H1 (cell line): ENCODE data around the gene B3GAT2. TPM values are rescaled to one million over a fixed set of nuclear protein-coding genes. Genes with fewer than 3 reads are reported as not detected.

Source experiments
- CTCF ChIA-PET: fragments of 300-600 bp; sonication (Branson Sonifier 250); formaldehyde crosslinking; loops from one replicate; lab custom pipeline; 2021; ENCODE audit not compliant: partially characterized antibody; lab: Charles Lee
- POLR2A ChIA-PET: fragments of 300-600 bp; sonication (Branson Sonifier 250); formaldehyde crosslinking; loops from one replicate; lab custom pipeline; 2021; ENCODE audit warnings: inconsistent platforms; ENCODE audit not compliant: partially characterized antibody; lab: Charles Lee
- DNase-seq, 2 experiments: peaks; one replicate each; pipeline versions ENCODE4 v3.0.0 to v3.0.0-alpha.2; 2010 to 2022; ENCODE audit warnings: low spot score in 2 of 2, low read depth in 1 of 2, mixed read lengths in 1 of 2
- FAIRE-seq: peaks from 2 replicates; lab custom pipeline; 2011; peaks lifted over from hg19 to GRCh38; lab: Jason Lieb, UNC
- H2AFZ ChIP-seq: 2 replicates; pipeline ENCODE4 v1.8.1; 2012; ENCODE audit warnings: low read length, inconsistent platforms
- H2AK5ac ChIP-seq: 2 replicates; pipeline ENCODE4 v1.6.1; 2013; ENCODE audit warnings: low read depth, low read length
- H2BK120ac ChIP-seq: replicated peaks from 2 replicates; pipeline ENCODE3; 2013; ENCODE audit warnings: low read depth, low read length, inconsistent platforms
- H2BK12ac ChIP-seq: 2 replicates; pipeline ENCODE4 v1.6.1; 2013; ENCODE audit warnings: low read depth, low read length
- H2BK15ac ChIP-seq: 2 replicates; pipeline ENCODE4 v1.6.1; 2013; ENCODE audit warnings: low read length
- H2BK20ac ChIP-seq: 2 replicates; pipeline ENCODE4 v1.6.1; 2013; ENCODE audit warnings: low read length
- H2BK5ac ChIP-seq: 2 replicates; pipeline ENCODE4 v1.6.1; 2013; ENCODE audit warnings: low read depth, low read length
- H3K14ac ChIP-seq: 2 replicates; pipeline ENCODE4 v1.6.1; 2013; ENCODE audit warnings: inconsistent platforms; ENCODE audit not compliant: insufficient read length
- H3K18ac ChIP-seq: 2 replicates; pipeline ENCODE4 v1.6.1; 2013; ENCODE audit warnings: low read length; ENCODE audit errors: extremely low read depth
- H3K23ac ChIP-seq: 2 replicates; pipeline ENCODE4 v1.6.1; 2013; ENCODE audit warnings: inconsistent platforms; ENCODE audit not compliant: insufficient read length
- H3K23me2 ChIP-seq: 2 replicates; pipeline ENCODE4 v1.6.1; 2013; ENCODE audit warnings: low read depth, low read length
- H3K27ac ChIP-seq: 2 replicates; pipeline ENCODE4 v1.6.1; 2011; ENCODE audit warnings: low read depth, low read length, inconsistent platforms
- H3K27me3 ChIP-seq, 4 experiments: replicated peaks in 1 of 4; 1 replicate in 1 of 4; 2 replicates in 3 of 4; pipeline versions ENCODE4 v1.6.1 to v1.8.1; 2011 to 2013; ENCODE audit warnings: low read length in 3 of 4, mild to moderate bottlenecking in 3 of 4, inconsistent platforms in 2 of 4, mixed read lengths in 2 of 4, moderate library complexity in 1 of 4; ENCODE audit not compliant: control insufficient read depth in 3 of 4, insufficient read depth in 3 of 4; ENCODE audit errors: extremely low read depth in 1 of 4
- H3K36me3 ChIP-seq, 4 experiments: 2 replicates each; pipeline versions ENCODE4 v1.6.1 to v1.8.1; 2011 to 2013; ENCODE audit warnings: mild to moderate bottlenecking in 4 of 4, low read length in 3 of 4, moderate library complexity in 2 of 4, control low read depth in 1 of 4, inconsistent platforms in 1 of 4; ENCODE audit not compliant: insufficient read depth in 4 of 4, control insufficient read depth in 2 of 4
- H3K4ac ChIP-seq: replicated peaks from 2 replicates; pipeline ENCODE3; 2013; ENCODE audit warnings: low read length, low read depth, mixed read lengths, inconsistent platforms; ENCODE audit not compliant: insufficient read length
- H3K4me1 ChIP-seq, 4 experiments: replicated peaks in 1 of 4; 1 replicate in 1 of 4; 2 replicates in 3 of 4; pipeline versions ENCODE4 v1.6.1 to v1.8.1; 2011 to 2013; ENCODE audit warnings: low read length in 3 of 4, inconsistent platforms in 2 of 4, mixed read lengths in 1 of 4; ENCODE audit not compliant: insufficient read depth in 4 of 4, control insufficient read depth in 3 of 4
- H3K4me2 ChIP-seq, 2 experiments: 2 replicates each; pipeline versions ENCODE4 v1.6.1 to v1.8.1; 2011 to 2013; ENCODE audit warnings: low read depth in 2 of 2, low read length in 2 of 2, control low read depth in 1 of 2, inconsistent platforms in 1 of 2, mild to moderate bottlenecking in 1 of 2; ENCODE audit not compliant: insufficient read depth in 1 of 2
- H3K4me3 ChIP-seq, 4 experiments: fragments of 200-600, 300-600 bp in 1 of 4; sonication (generic), shearing (Covaris generic), sonication (Bioruptor Twin) in 1 of 4; 2 replicates each; pipeline versions ENCODE4 v1.5.1 to v1.8.1; 2011 to 2016; ENCODE audit warnings: low read length in 4 of 4, low read depth in 3 of 4, control low read depth in 2 of 4, inconsistent platforms in 2 of 4, mild to moderate bottlenecking in 2 of 4, mixed read lengths in 1 of 4, moderate library complexity in 1 of 4; ENCODE audit not compliant: insufficient read depth in 2 of 4; ENCODE audit errors: extremely low read depth in 1 of 4
- H3K56ac ChIP-seq: replicated peaks from 2 replicates; pipeline ENCODE3; 2013; ENCODE audit warnings: low read depth, mild to moderate bottlenecking, mixed read lengths, low read length, inconsistent platforms; ENCODE audit not compliant: insufficient read length
- H3K79me1 ChIP-seq: 2 replicates; pipeline ENCODE4 v1.6.1; 2013; ENCODE audit warnings: low read depth, low read length, control low read depth
- H3K79me2 ChIP-seq, 2 experiments: 2 replicates each; pipeline versions ENCODE4 v1.6.1 to v1.8.1; 2012 to 2013; ENCODE audit warnings: low read length in 2 of 2, mild to moderate bottlenecking in 2 of 2, inconsistent platforms in 1 of 2; ENCODE audit not compliant: insufficient read depth in 2 of 2, control insufficient read depth in 1 of 2
- H3K9ac ChIP-seq, 4 experiments: replicated peaks in 1 of 4; 1 replicate in 1 of 4; 2 replicates in 3 of 4; pipeline versions ENCODE4 v1.6.1 to v1.8.1; 2011 to 2013; ENCODE audit warnings: low read depth in 3 of 4, low read length in 3 of 4, control low read depth in 2 of 4, mild to moderate bottlenecking in 2 of 4, moderate library complexity in 2 of 4, inconsistent platforms in 1 of 4; ENCODE audit errors: extremely low read depth in 1 of 4
- H3K9me3 ChIP-seq, 2 experiments: 2 replicates each; pipeline versions ENCODE4 v1.6.1 to v1.8.1; 2012 to 2013; ENCODE audit warnings: mild to moderate bottlenecking in 2 of 2, moderate library complexity in 2 of 2, control low read depth in 1 of 2, inconsistent platforms in 1 of 2, low read depth in 1 of 2, low read length in 1 of 2, mixed read lengths in 1 of 2; ENCODE audit not compliant: insufficient read depth in 2 of 2
- H4K20me1 ChIP-seq, 2 experiments: replicated peaks in 1 of 2; 2 replicates each; pipeline versions ENCODE3 to v1.8.1; 2011 to 2013; ENCODE audit warnings: inconsistent platforms in 2 of 2, low read length in 2 of 2, mild to moderate bottlenecking in 1 of 2; ENCODE audit not compliant: insufficient read depth in 2 of 2, control insufficient read depth in 1 of 2
- H4K5ac ChIP-seq: 2 replicates; pipeline ENCODE4 v1.6.1; 2013; ENCODE audit warnings: low read length, low read depth, mixed read lengths, inconsistent platforms; ENCODE audit not compliant: insufficient read length
- H4K8ac ChIP-seq: 2 replicates; pipeline ENCODE4 v1.8.0; 2013; ENCODE audit warnings: mild to moderate bottlenecking, moderate library complexity, low read length, inconsistent platforms; ENCODE audit not compliant: insufficient read depth; ENCODE audit errors: extremely low read depth
- H4K91ac ChIP-seq: replicated peaks from 2 replicates; pipeline ENCODE3; 2013; ENCODE audit warnings: low read length, mixed read lengths, inconsistent platforms; ENCODE audit not compliant: insufficient read length
- JUN ChIP-seq: IDR thresholded peaks from 2 replicates; pipeline ENCODE4 v1.6.1; 2011; ENCODE audit warnings: low read depth, mild to moderate bottlenecking, improper control_type of control experiment, low read length
- WGBS, 2 experiments: shearing (Covaris generic) in 1 of 2; methylation state at CpG; one replicate each; pipeline versions ENCODE4 v1.1.6 to v1.1.7; 2013 to 2015; ENCODE audit warnings: low lambda C conversion rate in 2 of 2, mixed read lengths in 2 of 2, inconsistent platforms in 1 of 2, low coverage in 1 of 2, missing lambda C conversion rate in 1 of 2; ENCODE audit not compliant: insufficient replicate concordance in 2 of 2, insufficient coverage in 1 of 2, insufficient read length in 1 of 2; ENCODE audit errors: extremely low coverage in 1 of 2, missing lambda C conversion rate in 1 of 2; 5-methylcytosine and 5-hydroxymethylcytosine counted together
- polyA plus RNA-seq, 7 experiments: library from polyadenylated mRNA; depleted of rRNA in 3 of 7; stranded (reverse) in 5 of 7; unstranded in 2 of 7; fragments of >200 nt in 5 of 7; fragments of 200-250 nt in 2 of 7; gene quantifications; 1 replicate in 5 of 7; 2 replicates in 1 of 7; 4 replicates in 1 of 7; pipeline versions ENCODE4 v1.2.1 to v1.2.3, GENCODE V29; 2011 to 2013; ENCODE audit warnings: missing spikeins in 2 of 7, mixed read lengths in 2 of 7
- total RNA-seq: library from RNA; stranded (reverse); fragmentation: NEBNext Ultra II Directional; extraction: Animal tissue kit (Norgen Biotek cat#: 25700); gene quantifications from 2 replicates; pipeline ENCODE4 v1.2.1, GENCODE V29; 2021

Gene B3GAT2
- total and polyA plus RNA-seq, 2 of the 8 experiments (the other 6 are each of a cell fraction or from before 2014, with no cell fraction given) = 0.83 to 1.9 TPM

DNA sequence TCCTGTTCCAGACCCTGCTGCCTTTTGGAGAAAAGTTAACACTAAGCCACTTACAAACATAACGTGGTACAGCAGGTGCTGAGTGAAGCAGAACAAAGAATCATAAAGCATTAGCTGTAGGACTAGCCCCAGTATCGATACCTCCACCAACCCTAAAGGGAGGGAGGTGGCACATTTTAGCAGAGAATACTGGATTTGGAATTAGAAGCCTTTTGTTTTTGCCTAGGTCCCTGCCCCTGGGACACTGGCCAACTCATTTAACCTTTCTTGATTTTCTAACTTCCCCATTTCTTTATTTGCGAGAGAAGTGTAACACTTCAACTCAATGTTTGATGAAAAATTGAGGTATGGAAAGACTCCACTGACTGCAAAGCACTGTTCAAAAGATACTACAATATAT, 93.5 kb downstream of the B3GAT2 start:
- Histone ChIP-seq H2BK120ac (no peak overlapping the region), H4K20me1 (no peaks in the 10 kb centered on the region), H4K5ac (no peak overlapping the region), H3K4ac (no peak overlapping the region), H3K27ac (no peak overlapping the region), H2AK5ac (no peak overlapping the region), H3K4me1 (peaks cover 0 to 8% (median 4%) of the 10 kb centered on the region in 4 experiments; a peak in 4 of 7 replicates), H3K4me2 (no peak overlapping the region), H3K27me3 (no peaks in the 10 kb centered on the region), H3K9ac (no peak overlapping the region), H3K18ac (no peak overlapping the region), H3K4me3 (no peak overlapping the region), H3K23me2 (no peaks in the 10 kb centered on the region), H2BK20ac (no peak overlapping the region), H2BK15ac (no peak overlapping the region), H3K79me1 (no peaks in the 10 kb centered on the region), H4K8ac (no peak overlapping the region), H3K23ac (no peak overlapping the region), H2AFZ (no peak overlapping the region), H2BK12ac (no peak overlapping the region), H3K79me2 (no peaks in the 10 kb centered on the region), H3K36me3 (no peaks in the 10 kb centered on the region; a peak in 1 of 8 replicates), H3K9me3 (no peaks in the 10 kb centered on the region), H2BK5ac (no peak overlapping the region), H4K91ac (no peak overlapping the region), H3K14ac (no peak overlapping the region), H3K56ac (no peak overlapping the region)
- DNase-seq (no peak), FAIRE-seq (no peak)
- POLR2A ChIA-PET = no interaction called here
- CTCF ChIA-PET = interaction anchor here (1.6 kb wide), 1 partner anchor 342 kb away, joined by 3 read pairs; no protein-coding TSS in a partner anchor
- no peak for TF ChIP-seq JUN
- 80% methylated on average over 3 of the region's 3 CpGs; no CpG with 5 or more reads in 1 of the 2 experiments for WGBS, 2 experiments
